Ishikawa (cell line): ENCODE measurements around the gene SLC38A10.

Experiments used
- CEBPB ChIP-seq: IDR thresholded peaks from 2 replicates; pipeline ENCODE4 v1.6.1; 2012
- CREB1 ChIP-seq: IDR thresholded peaks from 2 replicates; pipeline ENCODE4 v1.6.1; 2012; ENCODE audit warnings: low read depth
- EGR1 ChIP-seq: IDR thresholded peaks from 2 replicates; pipeline ENCODE4 v1.6.1; 2012
- EP300 ChIP-seq: IDR thresholded peaks from 2 replicates; pipeline ENCODE4 v1.6.1; 2012; ENCODE audit warnings: borderline replicate concordance
- FOXM1 ChIP-seq: IDR thresholded peaks from 2 replicates; pipeline ENCODE4 v1.6.1; 2012; ENCODE audit warnings: low read depth, borderline replicate concordance
- MAX ChIP-seq: IDR thresholded peaks from 2 replicates; pipeline ENCODE4 v1.6.1; 2012
- NFIC ChIP-seq: IDR thresholded peaks from 2 replicates; pipeline ENCODE4 v1.6.1; 2012
- RAD21 ChIP-seq: IDR thresholded peaks from 2 replicates; pipeline ENCODE4 v1.6.1; 2012; ENCODE audit warnings: low read depth
- REST ChIP-seq: IDR thresholded peaks from 2 replicates; pipeline ENCODE4 v1.6.1; 2012; ENCODE audit warnings: low read depth, mild to moderate bottlenecking
- TAF1 ChIP-seq: IDR thresholded peaks from 2 replicates; pipeline ENCODE4 v1.6.1; 2012; ENCODE audit warnings: low read depth, mild to moderate bottlenecking
- TCF12 ChIP-seq: IDR thresholded peaks from 2 replicates; pipeline ENCODE4 v1.6.1; 2012; ENCODE audit warnings: low read depth
- TEAD4 ChIP-seq: IDR thresholded peaks from 2 replicates; pipeline ENCODE4 v1.6.1; 2012
- USF1 ChIP-seq: IDR thresholded peaks from 2 replicates; pipeline ENCODE4 v1.6.1; 2012
- YY1 ChIP-seq: IDR thresholded peaks from 2 replicates; pipeline ENCODE4 v1.6.1; 2012; ENCODE audit warnings: low read depth
- ZBTB7A ChIP-seq: IDR thresholded peaks from 2 replicates; pipeline ENCODE4 v1.6.1; 2012; ENCODE audit warnings: low read depth

SLC38A10 gene

GRCh38 chr17:81315129-81315884 lies 20.2 kb upstream of the SLC38A10 start:
- TF ChIP-seq NFIC = no peak
- no peak for TF ChIP-seq FOXM1
- TF ChIP-seq EP300 = no peak
- TF ChIP-seq TEAD4 = no peak
- TF ChIP-seq RAD21 = no peak
- no peak for TF ChIP-seq YY1
- no peak for TF ChIP-seq CREB1
- no peak for TF ChIP-seq CEBPB
- no peak for TF ChIP-seq TCF12
- TF ChIP-seq TAF1 = no peak
- TF ChIP-seq EGR1 = no peak
- no peak for TF ChIP-seq MAX
- TF ChIP-seq REST = no peak
- TF ChIP-seq ZBTB7A = no peak
- no peak for TF ChIP-seq USF1

- TF ChIP-seq ZBTB7A = no peak
- no peak for TF ChIP-seq CEBPB
- TF ChIP-seq NFIC = no peak
Measured at GRCh38 chr17:81314398-81315081, 19.4 kb upstream of the SLC38A10 start.

- TF ChIP-seq CEBPB (no peak), FOXM1 (no peak), TAF1 (no peak), NFIC (no peak), TEAD4 (no peak), EGR1 (no peak), RAD21 (no peak), REST (no peak)
Measured at GRCh38 chr17:81313776-81314397, 18.8 kb upstream of the SLC38A10 start.

GRCh38 chr17:81312624-81313325 lies 17.7 kb upstream of the SLC38A10 start:
- no peak for TF ChIP-seq TEAD4

GRCh38 chr17:81311946-81312345 lies 16.8 kb upstream of the SLC38A10 start:
- TF ChIP-seq TEAD4 (no peak), FOXM1 (no peak), EP300 (no peak), USF1 (no peak), CEBPB (no peak), EGR1 (no peak), MAX (no peak), ZBTB7A (no peak), TAF1 (no peak), REST (no peak), CREB1 (no peak), RAD21 (no peak), NFIC (no peak), YY1 (no peak), TCF12 (no peak)
